GM12878 (cell line): ENCODE measurements around the gene DAAM1. TPM values are rescaled to one million over a fixed set of nuclear protein-coding genes. Genes with fewer than 3 reads are reported as not detected.

Experiments
- ATAC-seq: fragments of 200-7000 bp; cut with Tn5 transposase; 3 replicates; pipeline ENCODE4 v1.9.1; 2020; ENCODE audit warnings: mild to moderate bottlenecking, moderate library complexity
- BruUV-seq: library from RNA; stranded (reverse); fragments of 400-500 nt; replicated peaks from 2 replicates; lab custom pipeline; 2021; lab: Mats Ljungman, UMichigan
- CTCF ChIA-PET: fragments of 300-600 bp; sonication (Branson Sonifier 250); formaldehyde crosslinking; extraction: SDS; loops from one replicate; lab custom pipeline; 2021; ENCODE audit warnings: inconsistent platforms; lab: Yijun Ruan, JAX
- POLR2A ChIA-PET: fragments of 350-600 bp; formaldehyde crosslinking; extraction: SDS; loops from one replicate; lab custom pipeline; 2021; ENCODE audit warnings: inconsistent platforms; lab: Charles Lee
- RAD21 ChIA-PET: fragments of 300-600 bp; sonication (Branson Sonifier 250); formaldehyde crosslinking; loops from one replicate; lab custom pipeline; 2023; ENCODE audit warnings: antibody characterized with exemption; ENCODE audit not compliant: unreplicated experiment; lab: Charles Lee
- SMC1A ChIA-PET: fragments of 300-600 bp; sonication (Branson Sonifier 250); formaldehyde crosslinking; loops from one replicate; lab custom pipeline; 2023; ENCODE audit not compliant: unreplicated experiment, uncharacterized antibody; lab: Charles Lee
- DNase-seq: peaks from one replicate; pipeline ENCODE4 v3.0.0-alpha.2; 2011; ENCODE audit warnings: low read depth, low spot score
- FAIRE-seq: peaks from 3 replicates; lab custom pipeline; 2011; peaks lifted over from hg19 to GRCh38; lab: Jason Lieb, UNC
- H2AFZ ChIP-seq: 2 replicates; pipeline ENCODE4 v1.6.0; 2011; ENCODE audit warnings: low read depth, low read length, control low read depth; ENCODE audit not compliant: control insufficient read depth
- H3K27ac ChIP-seq: 2 replicates; pipeline ENCODE4 v1.5.1; 2011; ENCODE audit warnings: control low read depth; ENCODE audit not compliant: control insufficient read depth, insufficient read depth
- H3K27me3 ChIP-seq, 2 experiments: replicated peaks in 1 of 2; 2 replicates each; pipeline versions ENCODE4 v1.6.0 to v1.6.1; 2011; ENCODE audit warnings: low read length in 1 of 2; ENCODE audit not compliant: control insufficient read depth in 2 of 2, insufficient read depth in 2 of 2
- H3K36me3 ChIP-seq, 2 experiments: 2 replicates each; pipeline ENCODE4 v1.5.1; 2011; ENCODE audit warnings: low read length in 1 of 2; ENCODE audit not compliant: control insufficient read depth in 2 of 2, insufficient read depth in 2 of 2
- H3K4me1 ChIP-seq: 2 replicates; pipeline ENCODE4 v1.6.1; 2011; ENCODE audit warnings: mild to moderate bottlenecking, low read length, moderate library complexity, mixed read lengths; ENCODE audit not compliant: control insufficient read depth, insufficient read depth
- H3K4me2 ChIP-seq: 2 replicates; pipeline ENCODE4 v1.6.0; 2011; ENCODE audit warnings: control low read depth; ENCODE audit not compliant: control insufficient read depth, insufficient read depth
- H3K4me3 ChIP-seq: fragments of 200-600 bp; sonication (generic); 2 replicates; pipeline ENCODE4 v1.5.1; 2016
- H3K79me2 ChIP-seq: 2 replicates; pipeline ENCODE4 v1.6.0; 2011; ENCODE audit warnings: low read length; ENCODE audit not compliant: control insufficient read depth, insufficient read depth
- H3K9ac ChIP-seq: 2 replicates; pipeline ENCODE4 v1.8.0; 2011; ENCODE audit warnings: low read length, control low read depth, mixed read lengths; ENCODE audit not compliant: control insufficient read depth, insufficient read depth
- H3K9me3 ChIP-seq: replicated peaks from 3 replicates; pipeline ENCODE4 v1.5.1; 2011; ENCODE audit warnings: mild to moderate bottlenecking, low read length; ENCODE audit not compliant: control insufficient read depth, insufficient read depth
- H4K20me1 ChIP-seq: 2 replicates; pipeline ENCODE4 v1.6.0; 2011; ENCODE audit not compliant: control insufficient read depth, insufficient read depth
- BACH1 ChIP-seq: fragments of 450-650 bp; IDR thresholded peaks from 2 replicates; pipeline ENCODE4 v1.6.1; 2017; ENCODE audit warnings: mild to moderate bottlenecking, borderline replicate concordance
- BCL11A ChIP-seq: IDR thresholded peaks from 2 replicates; pipeline ENCODE4 v1.6.1; 2011; ENCODE audit warnings: low read depth, low read length
- CBX3 ChIP-seq: fragments of 200-600 bp; sonication (generic); IDR thresholded peaks from 2 replicates; pipeline ENCODE4 v1.6.1; 2016; ENCODE audit warnings: low read depth, borderline replicate concordance
- ETV6 ChIP-seq, 2 experiments: fragments of 450-650 bp in 1 of 2; IDR thresholded peaks in 1 of 2; conservative IDR thresholded peaks in 1 of 2; 2 replicates each; pipeline ENCODE4 v1.6.1; 2014; ENCODE audit warnings: antibody characterized with exemption in 1 of 2, borderline replicate concordance in 1 of 2, low read depth in 1 of 2, mild to moderate bottlenecking in 1 of 2, moderate library complexity in 1 of 2
- EZH2 ChIP-seq: IDR thresholded peaks from 2 replicates; pipeline ENCODE4 v1.6.1; 2012; ENCODE audit warnings: low read depth, mild to moderate bottlenecking, control low read depth, inconsistent platforms, low read length, borderline replicate concordance; ENCODE audit not compliant: control insufficient read depth
- FOXK2 ChIP-seq: fragments of 450-650 bp; IDR thresholded peaks from 2 replicates; pipeline ENCODE4 v1.6.1; 2017; ENCODE audit warnings: mild to moderate bottlenecking, moderate library complexity
- KLF5 ChIP-seq: fragments of 450-650 bp; IDR thresholded peaks from 2 replicates; pipeline ENCODE4 v1.6.1; 2014; ENCODE audit warnings: mild to moderate bottlenecking; ENCODE audit not compliant: partially characterized antibody
- MAX ChIP-seq: IDR thresholded peaks from 2 replicates; pipeline ENCODE4 v1.6.1; 2012; ENCODE audit warnings: low read depth, low read length, improper control_type of control experiment
- NR2C1 ChIP-seq: fragments of 450-650 bp; IDR thresholded peaks from 2 replicates; pipeline ENCODE4 v1.6.1; 2017; ENCODE audit warnings: antibody characterized with exemption, mild to moderate bottlenecking, moderate library complexity
- PML ChIP-seq: IDR thresholded peaks from 2 replicates; pipeline ENCODE4 v1.6.1; 2012; ENCODE audit warnings: low read length, inconsistent platforms
- POLR2AphosphoS5 ChIP-seq: IDR thresholded peaks from 2 replicates; pipeline ENCODE4 v1.6.1; 2011; ENCODE audit warnings: mild to moderate bottlenecking, low read length, inconsistent platforms
- RFX5 ChIP-seq: IDR thresholded peaks from 2 replicates; pipeline ENCODE4 v1.6.1; 2011; ENCODE audit warnings: low read depth, low read length, improper control_type of control experiment
- STAT3 ChIP-seq: IDR thresholded peaks from 2 replicates; pipeline ENCODE4 v1.6.1; 2011; ENCODE audit warnings: low read depth, low read length, improper control_type of control experiment
- TARDBP ChIP-seq: IDR thresholded peaks from 2 replicates; pipeline ENCODE4 v1.6.1; 2016; ENCODE audit warnings: borderline replicate concordance
- YBX1 ChIP-seq: fragments of 450-650 bp; IDR thresholded peaks from 2 replicates; pipeline ENCODE4 v1.6.1; 2016; ENCODE audit warnings: antibody characterized with exemption
- in situ Hi-C: fragments of 300-500 bp; cut with MboI; formaldehyde crosslinking; loops from 9 replicates; pipeline ENCODE4 v1.14.3; 2018; ENCODE audit warnings: mixed read lengths
- intact Hi-C: fragments of 100-400 bp; cut with micrococcal nuclease; formaldehyde crosslinking; loops from one replicate; pipeline ENCODE4 v1.14.2; 2022; ENCODE audit not compliant: unreplicated experiment
- polyA plus RNA-seq, 11 experiments: library from polyadenylated mRNA; depleted of rRNA in 4 of 11; unstranded in 6 of 11; stranded (reverse) in 5 of 11; fragments of >200 nt; fragmentation: Nextera tagmentation in 4 of 11; fragmentation: Illumina TruSeq in 1 of 11; extraction: Ambion mirVana in 4 of 11; extraction: Trizol in 1 of 11; gene quantifications; 1 replicate in 1 of 11; 2 replicates in 10 of 11; pipeline versions ENCODE4 v1.2.1 to v1.2.3, GENCODE V29; 2011 to 2016; ENCODE audit warnings: inconsistent platforms in 2 of 11, missing spikeins in 2 of 11, low read depth in 1 of 11
- total RNA-seq, 4 experiments: library from RNA; depleted of rRNA in 3 of 4; stranded (reverse); fragments of >200 nt in 3 of 4; fragmentation: Illumina TruSeq in 1 of 4; extraction: Trizol in 1 of 4; gene quantifications; 2 replicates each; pipeline versions ENCODE4 v1.2.1 to v1.2.3, GENCODE V29; 2013 to 2021
- TF ChIP-seq, protein P1 (sequence below): fragments of 450-650 bp; IDR thresholded peaks from 2 replicates; pipeline ENCODE4 v1.6.1; 2014; ENCODE audit warnings: mild to moderate bottlenecking
- TF ChIP-seq, protein P2 (sequence below): fragments of 450-650 bp; IDR thresholded peaks from 2 replicates; pipeline ENCODE4 v1.6.1; 2016; ENCODE audit warnings: mild to moderate bottlenecking, moderate library complexity, borderline replicate concordance
- TF ChIP-seq, protein P3 (sequence below): fragments of 450-650 bp; formaldehyde crosslinking; IDR thresholded peaks from 2 replicates; pipeline ENCODE4 v1.4.0; 2022; ENCODE audit warnings: mild to moderate bottlenecking, moderate library complexity

Gene DAAM1
- total and polyA plus RNA-seq, 10 of the 15 experiments (the other 5 are each of a cell fraction or from before 2014, with no cell fraction given) = 13.8 to 32.4 (median 24.2) TPM

DNA sequence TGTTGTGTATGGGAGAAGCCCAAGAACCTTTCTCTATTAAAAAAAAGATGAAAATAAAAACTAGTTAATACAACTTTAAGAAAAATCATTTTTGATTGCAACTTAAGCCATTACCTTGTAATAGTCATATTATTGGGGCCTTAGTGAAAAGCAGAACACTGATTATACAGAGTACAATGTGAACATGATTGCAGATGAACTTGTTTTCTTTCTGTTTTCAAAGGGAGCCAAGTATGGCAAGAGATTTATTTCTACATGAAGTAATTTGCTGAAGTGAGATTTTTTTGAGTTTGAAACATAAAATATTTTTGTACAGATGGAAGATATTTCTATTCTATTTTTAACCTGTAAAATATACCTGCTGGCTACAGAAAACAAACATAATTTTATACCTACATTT, 171.8 kb downstream of the DAAM1 start:
- in situ Hi-C loops (no loop called here), intact Hi-C loops (no loop called here)
- Histone ChIP-seq H4K20me1 (no peaks in the 10 kb centered on the region), H2AFZ (no peak overlapping the region), H3K79me2 (no peaks in the 10 kb centered on the region), H3K4me2 (peak overlapping the region; percentile 54), H3K9me3 (no peaks in the 10 kb centered on the region), H3K4me3 (no peak overlapping the region), H3K27me3 (no peaks in the 10 kb centered on the region), H3K27ac (no peak overlapping the region; the same call in 1 of the 2 replicates), H3K9ac (no peak overlapping the region), H3K36me3 (peaks cover 0 to 10% of the 10 kb centered on the region in 2 experiments; a peak in 2 of 4 replicates), H3K4me1 (peaks cover 50% of the 10 kb centered on the region)
- CTCF ChIA-PET = no interaction called here
- POLR2A ChIA-PET = no interaction called here
- no peak for DNase-seq
- SMC1A ChIA-PET = no interaction called here
- BruUV-seq = no TSS peak
- TF ChIP-seq YBX1 = no peak
- no peak for TF ChIP-seq KLF5
- TF ChIP-seq STAT3 = no peak
- TF ChIP-seq EZH2 = no peak
- TF ChIP-seq ETV6 (conservative IDR thresholded peaks at IDR 0.05 in 1 of 2, IDR thresholded peaks at IDR 0.05 in 1 of 2; ENCODE audit: borderline replicate concordance in 1 of 2, low read depth in 1 of 2) = no peak
- no peak for TF ChIP-seq BACH1
- TF ChIP-seq CBX3 = no peak
- TF ChIP-seq TARDBP = no peak
- no peak for TF ChIP-seq POLR2AphosphoS5
- no peak for TF ChIP-seq MAX
- TF ChIP-seq, protein P1, sequence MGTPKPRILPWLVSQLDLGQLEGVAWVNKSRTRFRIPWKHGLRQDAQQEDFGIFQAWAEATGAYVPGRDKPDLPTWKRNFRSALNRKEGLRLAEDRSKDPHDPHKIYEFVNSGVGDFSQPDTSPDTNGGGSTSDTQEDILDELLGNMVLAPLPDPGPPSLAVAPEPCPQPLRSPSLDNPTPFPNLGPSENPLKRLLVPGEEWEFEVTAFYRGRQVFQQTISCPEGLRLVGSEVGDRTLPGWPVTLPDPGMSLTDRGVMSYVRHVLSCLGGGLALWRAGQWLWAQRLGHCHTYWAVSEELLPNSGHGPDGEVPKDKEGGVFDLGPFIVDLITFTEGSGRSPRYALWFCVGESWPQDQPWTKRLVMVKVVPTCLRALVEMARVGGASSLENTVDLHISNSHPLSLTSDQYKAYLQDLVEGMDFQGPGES = no peak
- TF ChIP-seq, protein P2, sequence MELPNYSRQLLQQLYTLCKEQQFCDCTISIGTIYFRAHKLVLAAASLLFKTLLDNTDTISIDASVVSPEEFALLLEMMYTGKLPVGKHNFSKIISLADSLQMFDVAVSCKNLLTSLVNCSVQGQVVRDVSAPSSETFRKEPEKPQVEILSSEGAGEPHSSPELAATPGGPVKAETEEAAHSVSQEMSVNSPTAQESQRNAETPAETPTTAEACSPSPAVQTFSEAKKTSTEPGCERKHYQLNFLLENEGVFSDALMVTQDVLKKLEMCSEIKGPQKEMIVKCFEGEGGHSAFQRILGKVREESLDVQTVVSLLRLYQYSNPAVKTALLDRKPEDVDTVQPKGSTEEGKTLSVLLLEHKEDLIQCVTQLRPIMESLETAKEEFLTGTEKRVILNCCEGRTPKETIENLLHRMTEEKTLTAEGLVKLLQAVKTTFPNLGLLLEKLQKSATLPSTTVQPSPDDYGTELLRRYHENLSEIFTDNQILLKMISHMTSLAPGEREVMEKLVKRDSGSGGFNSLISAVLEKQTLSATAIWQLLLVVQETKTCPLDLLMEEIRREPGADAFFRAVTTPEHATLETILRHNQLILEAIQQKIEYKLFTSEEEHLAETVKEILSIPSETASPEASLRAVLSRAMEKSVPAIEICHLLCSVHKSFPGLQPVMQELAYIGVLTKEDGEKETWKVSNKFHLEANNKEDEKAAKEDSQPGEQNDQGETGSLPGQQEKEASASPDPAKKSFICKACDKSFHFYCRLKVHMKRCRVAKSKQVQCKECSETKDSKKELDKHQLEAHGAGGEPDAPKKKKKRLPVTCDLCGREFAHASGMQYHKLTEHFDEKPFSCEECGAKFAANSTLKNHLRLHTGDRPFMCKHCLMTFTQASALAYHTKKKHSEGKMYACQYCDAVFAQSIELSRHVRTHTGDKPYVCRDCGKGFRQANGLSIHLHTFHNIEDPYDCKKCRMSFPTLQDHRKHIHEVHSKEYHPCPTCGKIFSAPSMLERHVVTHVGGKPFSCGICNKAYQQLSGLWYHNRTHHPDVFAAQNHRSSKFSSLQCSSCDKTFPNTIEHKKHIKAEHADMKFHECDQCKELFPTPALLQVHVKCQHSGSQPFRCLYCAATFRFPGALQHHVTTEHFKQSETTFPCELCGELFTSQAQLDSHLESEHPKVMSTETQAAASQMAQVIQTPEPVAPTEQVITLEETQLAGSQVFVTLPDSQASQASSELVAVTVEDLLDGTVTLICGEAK = no peak
- TF ChIP-seq PML = no peak
- no peak for TF ChIP-seq BCL11A
- TF ChIP-seq NR2C1 = no peak
- TF ChIP-seq FOXK2 = no peak
- TF ChIP-seq, protein P3, sequence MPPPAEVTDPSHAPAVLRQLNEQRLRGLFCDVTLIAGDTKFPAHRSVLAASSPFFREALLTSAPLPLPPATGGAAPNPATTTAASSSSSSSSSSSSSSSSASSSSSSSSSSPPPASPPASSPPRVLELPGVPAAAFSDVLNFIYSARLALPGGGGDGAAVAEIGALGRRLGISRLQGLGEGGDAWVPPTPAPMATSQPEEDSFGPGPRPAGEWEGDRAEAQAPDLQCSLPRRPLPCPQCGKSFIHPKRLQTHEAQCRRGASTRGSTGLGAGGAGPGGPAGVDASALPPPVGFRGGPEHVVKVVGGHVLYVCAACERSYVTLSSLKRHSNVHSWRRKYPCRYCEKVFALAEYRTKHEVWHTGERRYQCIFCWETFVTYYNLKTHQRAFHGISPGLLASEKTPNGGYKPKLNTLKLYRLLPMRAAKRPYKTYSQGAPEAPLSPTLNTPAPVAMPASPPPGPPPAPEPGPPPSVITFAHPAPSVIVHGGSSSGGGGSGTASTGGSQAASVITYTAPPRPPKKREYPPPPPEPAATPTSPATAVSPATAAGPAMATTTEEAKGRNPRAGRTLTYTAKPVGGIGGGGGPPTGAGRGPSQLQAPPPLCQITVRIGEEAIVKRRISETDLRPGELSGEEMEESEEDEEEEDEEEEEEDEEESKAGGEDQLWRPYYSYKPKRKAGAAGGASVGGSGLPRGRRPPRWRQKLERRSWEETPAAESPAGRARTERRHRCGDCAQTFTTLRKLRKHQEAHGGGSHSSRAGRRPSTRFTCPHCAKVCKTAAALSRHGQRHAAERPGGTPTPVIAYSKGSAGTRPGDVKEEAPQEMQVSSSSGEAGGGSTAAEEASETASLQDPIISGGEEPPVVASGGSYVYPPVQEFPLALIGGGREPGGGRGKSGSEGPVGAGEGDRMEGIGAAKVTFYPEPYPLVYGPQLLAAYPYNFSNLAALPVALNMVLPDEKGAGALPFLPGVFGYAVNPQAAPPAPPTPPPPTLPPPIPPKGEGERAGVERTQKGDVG = no peak
- no peak for TF ChIP-seq RFX5
- RAD21 ChIA-PET = no interaction called here
- no peak for FAIRE-seq
- no peak for ATAC-seq
